Measurements from ENCODE around the gene CCDC187.

Gene CCDC187

GRCh38 chr9:136250676-136251075, 53.2 kb downstream of the CCDC187 start:
- no peak for DNase-seq

- no peak for DNase-seq
Measured at GRCh38 chr9:136249877-136250559, 53.9 kb downstream of the CCDC187 start.

- DNase-seq: no peak
Measured at GRCh38 chr9:136248951-136249876, 54.7 kb downstream of the CCDC187 start.

- DNase-seq: no peak
Measured at GRCh38 chr9:136247947-136248637, 55.8 kb downstream of the CCDC187 start.

- DNase-seq: no peak
Measured at GRCh38 chr9:136247551-136247916, 56.4 kb downstream of the CCDC187 start.

GRCh38 chr9:136246849-136247550, 56.9 kb downstream of the CCDC187 start:
- DNase-seq: no peak

GRCh38 chr9:136245219-136246150, 58.4 kb downstream of the CCDC187 start, which contains the start of gene QSOX2:
Gene QSOX2, minus strand, starts transcription at chr9:136245812. Its CDS starts 9 bp downstream, at chr9:136245803.
- DNase-seq: peak; percentile 79

GRCh38 chr9:136244969-136245218, 59.0 kb downstream of the CCDC187 start:
- DNase-seq: no peak

- DNase-seq: peak; percentile 74
Measured at GRCh38 chr9:136244122-136244968, 59.5 kb downstream of the CCDC187 start.

- no peak for DNase-seq
Measured at GRCh38 chr9:136243631-136244030, 60.3 kb downstream of the CCDC187 start.

- DNase-seq: no peak
Measured at GRCh38 chr9:136242918-136243525, 60.9 kb downstream of the CCDC187 start.

- DNase-seq: no peak
Measured at GRCh38 chr9:136242248-136242647, 61.6 kb downstream of the CCDC187 start.

GRCh38 chr9:136241542-136241941, 62.4 kb downstream of the CCDC187 start:
- no peak for DNase-seq

- no peak for DNase-seq
Measured at GRCh38 chr9:136240941-136241340, 63.0 kb downstream of the CCDC187 start.

- no peak for DNase-seq
Measured at GRCh38 chr9:136239983-136240330, 63.9 kb downstream of the CCDC187 start.

- no peak for DNase-seq
Measured at GRCh38 chr9:136239135-136239982, 64.5 kb downstream of the CCDC187 start.

- no peak for DNase-seq
Measured at GRCh38 chr9:136238342-136238732, 65.6 kb downstream of the CCDC187 start.

- DNase-seq: no peak
Measured at GRCh38 chr9:136237486-136238341, 66.2 kb downstream of the CCDC187 start.

Measured in stimulated activated naive CD4-positive, alpha-beta T cell treated with Interleukin-2 at 50 U/mL for 16 hours (primary cell).